Erythroblast (primary cell): Measurements from ENCODE around the gene NOX3.

Source experiments
- GATA1 ChIP-seq: IDR thresholded peaks from 2 replicates; pipeline ENCODE4 v1.6.1; 2011; ENCODE audit warnings: low read depth, mild to moderate bottlenecking, control low read depth, low read length, moderate library complexity
- POLR2A ChIP-seq: IDR thresholded peaks from 2 replicates; pipeline ENCODE4 v1.6.1; 2011; ENCODE audit warnings: mild to moderate bottlenecking, low read length

DNA sequence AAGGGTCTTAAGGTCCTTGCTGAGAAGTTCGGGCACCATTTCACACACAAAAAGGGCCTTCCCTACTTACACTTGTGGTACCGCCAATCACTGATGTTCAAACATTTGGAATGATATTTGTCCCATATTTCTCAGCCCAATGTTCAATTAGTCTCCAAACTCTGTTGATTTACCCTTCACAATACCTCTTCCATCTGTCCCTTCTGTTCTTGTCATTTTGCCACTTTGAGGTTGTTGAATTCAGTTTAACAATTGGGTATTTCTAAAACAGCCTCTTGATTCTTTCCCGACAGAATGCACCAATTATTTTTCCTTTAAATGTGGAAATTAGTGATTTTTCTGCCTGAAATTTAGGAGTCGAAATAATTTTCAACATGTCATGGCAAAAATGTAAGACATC is 46.2 kb downstream of the NOX3 start:
- TF ChIP-seq POLR2A (no peak), GATA1 (no peak)
